22Rv1 (cell line): ENCODE data around the gene FARP1.

Experiments used
- ZFX ChIP-seq: fragments of 450-650 bp; IDR thresholded peaks from 2 replicates; pipeline ENCODE4 v1.6.1; 2017; ENCODE audit warnings: antibody characterized with exemption, borderline replicate concordance
- TF ChIP-seq, protein P1 (sequence below): fragments of 450-650 bp; IDR thresholded peaks from 2 replicates; pipeline ENCODE4 v1.5.1; 2017; ENCODE audit warnings: mild to moderate bottlenecking

DNA sequence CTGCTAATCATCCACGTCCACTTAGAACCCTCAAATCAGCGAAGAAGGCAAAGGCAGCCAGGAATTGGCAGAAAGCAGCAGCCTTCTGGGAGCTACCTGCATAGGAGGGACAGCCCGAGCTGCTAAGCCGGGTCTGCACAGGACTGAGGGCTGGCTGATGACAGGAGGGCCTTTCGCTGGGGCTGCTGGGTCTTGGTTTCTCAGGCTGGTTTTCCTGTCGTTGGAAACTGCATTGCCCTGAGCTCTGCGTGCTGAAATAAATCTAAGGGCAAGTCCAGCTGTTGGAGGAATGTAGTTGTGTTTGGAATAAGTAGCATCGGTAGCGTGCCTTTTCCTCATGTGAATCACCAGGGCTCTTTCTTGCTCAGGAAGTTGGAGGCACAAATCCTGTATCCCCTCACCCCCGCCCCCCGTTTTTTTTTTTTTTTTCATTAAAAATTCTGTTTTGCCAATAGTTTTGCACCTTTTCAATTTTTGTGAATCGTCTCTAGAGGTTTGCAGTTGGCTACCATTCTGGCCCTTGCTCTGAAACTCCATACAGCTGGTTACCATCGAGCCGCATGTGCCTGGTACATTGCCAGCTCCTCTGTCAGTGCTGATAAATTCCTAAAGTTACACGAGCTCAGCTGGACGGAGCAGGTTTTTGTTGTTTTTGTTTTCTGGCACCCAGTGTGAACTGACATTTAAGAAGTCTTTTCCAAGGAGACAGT lies 228.1 kb downstream of the FARP1 start:
- TF ChIP-seq, protein P1, sequence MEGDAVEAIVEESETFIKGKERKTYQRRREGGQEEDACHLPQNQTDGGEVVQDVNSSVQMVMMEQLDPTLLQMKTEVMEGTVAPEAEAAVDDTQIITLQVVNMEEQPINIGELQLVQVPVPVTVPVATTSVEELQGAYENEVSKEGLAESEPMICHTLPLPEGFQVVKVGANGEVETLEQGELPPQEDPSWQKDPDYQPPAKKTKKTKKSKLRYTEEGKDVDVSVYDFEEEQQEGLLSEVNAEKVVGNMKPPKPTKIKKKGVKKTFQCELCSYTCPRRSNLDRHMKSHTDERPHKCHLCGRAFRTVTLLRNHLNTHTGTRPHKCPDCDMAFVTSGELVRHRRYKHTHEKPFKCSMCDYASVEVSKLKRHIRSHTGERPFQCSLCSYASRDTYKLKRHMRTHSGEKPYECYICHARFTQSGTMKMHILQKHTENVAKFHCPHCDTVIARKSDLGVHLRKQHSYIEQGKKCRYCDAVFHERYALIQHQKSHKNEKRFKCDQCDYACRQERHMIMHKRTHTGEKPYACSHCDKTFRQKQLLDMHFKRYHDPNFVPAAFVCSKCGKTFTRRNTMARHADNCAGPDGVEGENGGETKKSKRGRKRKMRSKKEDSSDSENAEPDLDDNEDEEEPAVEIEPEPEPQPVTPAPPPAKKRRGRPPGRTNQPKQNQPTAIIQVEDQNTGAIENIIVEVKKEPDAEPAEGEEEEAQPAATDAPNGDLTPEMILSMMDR: no peak
- no peak for TF ChIP-seq ZFX
